ENCODE measurements around the gene LRRC2. TPM values are rescaled to one million over a fixed set of nuclear protein-coding genes. Genes with fewer than 3 reads are reported as not detected.

LRRC2 gene
- total and polyA plus RNA-seq, 2 donors (not counting 3 experiments of a cell fraction or from before 2014, with no cell fraction given), result 0.14 to 0.73 TPM

GRCh38 chr3:46505953-46506352 lies 60.1 kb downstream of the LRRC2 start:
- CTCF ChIA-PET, result interaction anchor here (1.4 kb wide), 1 partner anchor 16 kb away, joined by 4 read pairs; no protein-coding TSS in a partner anchor
- Histone ChIP-seq H3K4me2 (ENCODE audit: insufficient read depth, low read length) (no peak overlapping the region), H3K27ac (ENCODE audit: insufficient read depth, low read depth, low read length) (no peak overlapping the region), H3K4me3 (replicated peaks in 1 of 3; ENCODE audit: insufficient read depth in 1 of 3, low read depth in 1 of 3, low read length in 3 of 3) (no peak overlapping the region), H3K27me3 (ENCODE audit: control insufficient read depth in 2 of 2, insufficient read depth in 2 of 2, low read length in 2 of 2) (peaks cover 0 to 2% of the 10 kb centered on the region in 2 experiments), H4K20me1 (replicated peaks; ENCODE audit: control insufficient read depth, extremely low read depth, insufficient read depth, low read length) (no peaks in the 10 kb centered on the region), H3K9me3 (replicated peaks; ENCODE audit: control insufficient read depth, insufficient read depth, low read length) (no peaks in the 10 kb centered on the region), H3K4me1 (ENCODE audit: control insufficient read depth, extremely low read depth, insufficient read depth, low read length) (no peaks in the 10 kb centered on the region), H3K9ac (replicated peaks; ENCODE audit: extremely low read depth, insufficient read depth, low read length) (no peak overlapping the region), H3K36me3 (ENCODE audit: control insufficient read depth in 2 of 2, extremely low read depth in 1 of 2, insufficient read depth in 2 of 2, low read length in 2 of 2) (no peaks in the 10 kb centered on the region), H3K9me1 (replicated peaks; ENCODE audit: control insufficient read depth, extremely low read depth, insufficient read depth, low read length) (no peaks in the 10 kb centered on the region), H3K79me2 (ENCODE audit: control insufficient read depth, insufficient read depth, low read length) (no peaks in the 10 kb centered on the region), H2AFZ (ENCODE audit: low read depth, low read length) (no peak overlapping the region)
- intact Hi-C loops (cut with micrococcal nuclease) (no loop called here), dilution Hi-C loops (cut with MboI; ENCODE audit: extremely low pct_ligation_motif_present, low sequenced_read_pairs) (no loop called here)
- TF ChIP-seq MYC (IDR thresholded peaks at IDR 0.05; ENCODE audit: low read depth, low read length) (no peak), FOS (IDR thresholded peaks at IDR 0.05; ENCODE audit: borderline replicate concordance, insufficient read depth, low read length) (no peak), MAX (IDR thresholded peaks at IDR 0.05; ENCODE audit: insufficient read depth, insufficient read length) (no peak), EZH2 (IDR thresholded peaks at IDR 0.05; ENCODE audit: borderline replicate concordance, low read depth, low read length, severe bottlenecking) (no peak), GATA2 (IDR thresholded peaks at IDR 0.05; ENCODE audit: insufficient read depth, insufficient read length, low read depth, low read length) (no peak)
- POLR2A ChIA-PET, result no interaction called here
- BruUV-seq (replicated peaks), result no TSS peak
- FAIRE-seq (no peak), DNase-seq (ENCODE audit: low read depth, low spot score) (no peak)

GRCh38 chr3:46504789-46505188 lies 61.3 kb downstream of the LRRC2 start:
- no peaks in the 10 kb centered on the region for H4K20me1 ChIP-seq (replicated peaks; ENCODE audit: control insufficient read depth, extremely low read depth, insufficient read depth, low read length)
- no peaks in the 10 kb centered on the region for H3K36me3 ChIP-seq (ENCODE audit: control insufficient read depth in 2 of 2, extremely low read depth in 1 of 2, insufficient read depth in 2 of 2, low read length in 2 of 2)
- no peak for TF ChIP-seq FOS (IDR thresholded peaks at IDR 0.05; ENCODE audit: borderline replicate concordance, insufficient read depth, low read length)
- TF ChIP-seq MYC (IDR thresholded peaks at IDR 0.05; ENCODE audit: low read depth, low read length), result no peak
- no peak for TF ChIP-seq GATA2 (IDR thresholded peaks at IDR 0.05; ENCODE audit: insufficient read depth, insufficient read length, low read depth, low read length)
- no peak for TF ChIP-seq POLR2A (IDR thresholded peaks at IDR 0.05; ENCODE audit: low read depth, low read length)
- no peak for TF ChIP-seq CTCF (IDR thresholded peaks at IDR 0.05; ENCODE audit: extremely low read depth in 1 of 2, insufficient read depth in 1 of 2, low read depth in 1 of 2, low read length in 2 of 2)
- no peak for TF ChIP-seq POLR2AphosphoS5 (IDR thresholded peaks at IDR 0.05; ENCODE audit: insufficient read depth, low read depth, low read length)
- TF ChIP-seq MAX (IDR thresholded peaks at IDR 0.05; ENCODE audit: insufficient read depth, insufficient read length), result no peak
- no peak for TF ChIP-seq JUN (IDR thresholded peaks at IDR 0.05; ENCODE audit: borderline replicate concordance, insufficient read depth, insufficient read length, low read depth)
- no peak for TF ChIP-seq EZH2 (IDR thresholded peaks at IDR 0.05; ENCODE audit: borderline replicate concordance, low read depth, low read length, severe bottlenecking)
- no peak overlapping the region for H3K4me2 ChIP-seq (ENCODE audit: insufficient read depth, low read length)
- ChIA-PET POLR2A (no interaction called here), CTCF (no interaction called here)
- no peak for FAIRE-seq
- peaks cover 0 to 2% of the 10 kb centered on the region in 2 experiments for H3K27me3 ChIP-seq (ENCODE audit: control insufficient read depth in 2 of 2, insufficient read depth in 2 of 2, low read length in 2 of 2)
- BruUV-seq (replicated peaks), result no TSS peak
- no peaks in the 10 kb centered on the region for H3K79me2 ChIP-seq (ENCODE audit: control insufficient read depth, insufficient read depth, low read length)
- H3K9ac ChIP-seq (replicated peaks; ENCODE audit: extremely low read depth, insufficient read depth, low read length), result no peak overlapping the region
- no peak overlapping the region for H3K4me3 ChIP-seq (replicated peaks in 1 of 3; ENCODE audit: insufficient read depth in 1 of 3, low read depth in 1 of 3, low read length in 3 of 3)
- dilution Hi-C loops (cut with MboI; ENCODE audit: extremely low pct_ligation_motif_present, low sequenced_read_pairs), result no loop called here
- intact Hi-C loops (cut with micrococcal nuclease), result no loop called here
- no peak overlapping the region for H2AFZ ChIP-seq (ENCODE audit: low read depth, low read length)
- no peaks in the 10 kb centered on the region for H3K4me1 ChIP-seq (ENCODE audit: control insufficient read depth, extremely low read depth, insufficient read depth, low read length)
- no peak for DNase-seq (ENCODE audit: low read depth, low spot score)
- no peaks in the 10 kb centered on the region for H3K9me1 ChIP-seq (replicated peaks; ENCODE audit: control insufficient read depth, extremely low read depth, insufficient read depth, low read length)
- no peaks in the 10 kb centered on the region for H3K9me3 ChIP-seq (replicated peaks; ENCODE audit: control insufficient read depth, insufficient read depth, low read length)
- H3K27ac ChIP-seq (ENCODE audit: insufficient read depth, low read depth, low read length), result no peak overlapping the region
